Measurements from ENCODE around the gene MBNL1. TPM values are rescaled to one million over a fixed set of nuclear protein-coding genes. Genes with fewer than 3 reads are reported as not detected.
"Not testable (repeated sequence)": the region's sequence is repeated elsewhere in the genome, so short reads cannot be mapped to it uniquely, and the experiment has no call there.

MBNL1 gene
- total RNA-seq, 5 donors from 2014 or later (not counting 1 experiment from before 2014, with no cell fraction given): 408 to 705 (median 423) TPM

DNA sequence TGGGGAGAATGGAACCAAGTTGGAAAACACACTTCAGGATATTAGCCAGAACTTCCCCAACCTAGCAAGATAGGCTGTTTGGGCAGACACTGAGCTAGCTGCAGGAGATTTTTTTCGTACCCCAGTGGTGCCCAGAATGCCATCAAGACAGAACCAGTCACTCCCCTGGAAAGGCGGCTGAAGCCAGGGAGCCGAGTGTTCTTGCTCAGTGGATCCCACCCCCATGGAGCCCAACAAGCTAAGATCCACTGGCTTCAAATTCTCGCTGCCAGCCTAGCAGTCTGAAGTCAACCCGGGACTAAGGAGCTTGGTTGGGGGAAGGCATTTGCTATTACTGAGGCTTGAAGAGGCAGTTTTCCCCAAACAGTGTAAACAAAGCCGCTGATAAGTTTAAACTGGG, 152.4 kb downstream of the MBNL1 start:
- H3K27ac Mint-ChIP-seq: peak overlapping the region; percentile 88 to 92
- no peaks in the 10 kb centered on the region for H3K27me3 Mint-ChIP-seq
- WGBS (ENCODE audit: insufficient coverage): 100% methylated on average over 3 of the region's 6 CpGs
- peaks cover 92% of the 10 kb centered on the region for H3K36me3 Mint-ChIP-seq
- Histone ChIP-seq H3K27me3 (replicated peaks in 1 of 2; ENCODE audit: control insufficient read depth in 2 of 2, extremely low read depth in 1 of 2, insufficient read depth in 2 of 2, low read length in 1 of 2) (no peaks in the 10 kb centered on the region), H3K36me3 (ENCODE audit: control insufficient read depth in 2 of 2, extremely low read depth in 1 of 2, insufficient read depth in 1 of 2, low read length in 1 of 2) (peaks cover 7 to 50% of the 10 kb centered on the region in 2 donors), H3K4me3 (ENCODE audit: control insufficient read depth in 1 of 2, extremely low read depth in 1 of 2, low read length in 1 of 2) (no peak overlapping the region), H3K27ac (ENCODE audit: low read length) (peak overlapping the region; percentile 2), H3K9me3 (no peaks in the 10 kb centered on the region), H3K4me1 (ENCODE audit: control insufficient read depth in 1 of 2, extremely low read depth in 1 of 2, insufficient read depth in 2 of 2, low read length in 2 of 2) (peaks cover 0 to 22% of the 10 kb centered on the region in 2 experiments)
- POLR2A ChIA-PET: no interaction called here
- peak overlapping the region in 2 of 3 donors; percentile 13 to 52 for H3K4me3 Mint-ChIP-seq
- H3K4me1 Mint-ChIP-seq: peaks cover 68 to 88% (median 84%) of the 10 kb centered on the region in 3 donors
- ATAC-seq (replicated peaks in 1 of 4): no peak
- DNase-seq: no peak
- H3K9me3 Mint-ChIP-seq: peaks cover 3 to 26% (median 10%) of the 10 kb centered on the region in 3 donors
- CTCF ChIA-PET: no interaction called here

DNA sequence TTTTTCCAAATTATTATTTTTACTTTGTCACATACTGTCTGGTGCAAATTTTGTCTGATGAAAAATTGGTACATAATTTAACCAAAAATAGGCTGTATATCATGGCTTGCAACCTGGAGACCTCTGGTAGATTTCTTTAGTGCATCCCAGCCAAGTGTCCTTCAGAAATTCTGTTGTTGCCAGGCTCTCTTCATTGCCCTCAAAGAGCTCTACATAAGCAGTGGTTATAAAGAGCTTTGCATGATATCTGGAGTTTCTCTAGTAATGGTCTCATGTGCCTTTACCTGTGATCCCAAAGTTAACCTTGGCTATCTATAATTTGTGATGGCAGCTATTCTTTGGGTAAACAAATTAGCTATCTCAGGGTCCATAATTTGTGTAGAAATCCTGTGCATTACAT, 157.7 kb downstream of the MBNL1 start:
- Mint-ChIP-seq H3K27ac (peak overlapping the region; percentile 87 to 94), H3K36me3 (peaks cover 77% of the 10 kb centered on the region), H3K4me3 (no peak overlapping the region), H3K4me1 (peaks cover 79 to 83% (median 80%) of the 10 kb centered on the region in 3 donors), H3K9me3 (peaks cover 0 to 21% (median 6%) of the 10 kb centered on the region in 3 donors), H3K27me3 (no peaks in the 10 kb centered on the region)
- CTCF ChIA-PET: interaction anchor here (0.6 to 1.1 kb wide), 3 partner anchors 11 to 243 kb away, joined by 3 to 6 read pairs (median 3); no protein-coding TSS in a partner anchor
- POLR2A ChIA-PET: interaction anchor here (0.6 to 1.0 kb wide), 3 partner anchors 17 to 102 kb away, joined by 3 read pairs; no protein-coding TSS in a partner anchor
- H3K9me3 ChIP-seq: no peaks in the 10 kb centered on the region
- H3K36me3 ChIP-seq (ENCODE audit: control insufficient read depth in 2 of 2, extremely low read depth in 1 of 2, insufficient read depth in 1 of 2, low read length in 1 of 2): peaks cover 0 to 33% of the 10 kb centered on the region in 2 donors
- no peak for DNase-seq
- ATAC-seq (replicated peaks in 1 of 4): peak in 1 of 4 experiments; percentile 9
- peaks cover 0 to 8% of the 10 kb centered on the region in 2 experiments for H3K4me1 ChIP-seq (ENCODE audit: control insufficient read depth in 1 of 2, extremely low read depth in 1 of 2, insufficient read depth in 2 of 2, low read length in 2 of 2)
- no peak overlapping the region for H3K4me3 ChIP-seq (ENCODE audit: control insufficient read depth in 1 of 2, extremely low read depth in 1 of 2, low read length in 1 of 2)
- H3K27me3 ChIP-seq (replicated peaks in 1 of 2; ENCODE audit: control insufficient read depth in 2 of 2, extremely low read depth in 1 of 2, insufficient read depth in 2 of 2, low read length in 1 of 2): no peaks in the 10 kb centered on the region
- H3K27ac ChIP-seq (ENCODE audit: low read length): peak overlapping the region; percentile 46

DNA sequence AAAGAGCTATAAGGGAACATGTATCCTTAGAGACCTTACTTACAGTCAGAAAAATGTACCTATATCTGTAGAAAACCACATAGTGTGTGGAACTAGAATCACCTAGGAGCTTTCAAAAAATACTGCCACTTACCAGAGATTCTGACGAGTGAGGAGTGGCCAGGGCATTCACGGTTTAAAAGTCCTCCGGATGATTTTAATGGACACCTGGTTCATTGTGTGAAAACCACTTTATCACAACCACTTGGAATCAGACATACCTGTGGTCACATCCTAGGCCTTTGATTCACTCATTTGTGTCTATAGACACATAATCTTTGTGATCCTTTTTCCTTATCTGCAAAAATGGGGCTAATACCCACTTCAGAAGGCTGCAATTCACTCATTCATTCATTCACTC, 159.8 kb downstream of the MBNL1 start:
- peaks cover 0 to 10% (median 0%) of the 10 kb centered on the region in 3 donors for H3K9me3 Mint-ChIP-seq
- H3K27me3 Mint-ChIP-seq: no peaks in the 10 kb centered on the region
- ATAC-seq (replicated peaks in 1 of 4) (peak in 1 of 4 experiments; percentile 26), DNase-seq (no peak)
- H3K4me3 Mint-ChIP-seq: no peak overlapping the region
- peaks cover 57 to 63% (median 60%) of the 10 kb centered on the region in 3 donors for H3K4me1 Mint-ChIP-seq
- H3K36me3 Mint-ChIP-seq: peaks cover 73% of the 10 kb centered on the region
- ChIA-PET CTCF (no interaction called here), POLR2A (interaction anchor here (0.7 to 1.5 kb wide), 2 partner anchors 13 to 19 kb away, joined by 4 read pairs; no protein-coding TSS in a partner anchor)
- peaks cover 0 to 47% of the 10 kb centered on the region in 2 donors for H3K36me3 ChIP-seq (ENCODE audit: control insufficient read depth in 2 of 2, extremely low read depth in 1 of 2, insufficient read depth in 1 of 2, low read length in 1 of 2)
- no peaks in the 10 kb centered on the region for H3K27me3 ChIP-seq (replicated peaks in 1 of 2; ENCODE audit: control insufficient read depth in 2 of 2, extremely low read depth in 1 of 2, insufficient read depth in 2 of 2, low read length in 1 of 2)
- no peak overlapping the region for H3K4me3 ChIP-seq (ENCODE audit: control insufficient read depth in 1 of 2, extremely low read depth in 1 of 2, low read length in 1 of 2)
- peaks cover 0 to 8% of the 10 kb centered on the region in 2 experiments for H3K4me1 ChIP-seq (ENCODE audit: control insufficient read depth in 1 of 2, extremely low read depth in 1 of 2, insufficient read depth in 2 of 2, low read length in 2 of 2)
- H3K9me3 ChIP-seq: no peaks in the 10 kb centered on the region
- peak overlapping the region; percentile 47 for H3K27ac ChIP-seq (ENCODE audit: low read length)
- WGBS (ENCODE audit: insufficient coverage): 87% methylated on average over 3 of the region's 3 CpGs
- peak overlapping the region; percentile 78 to 85 for H3K27ac Mint-ChIP-seq

DNA sequence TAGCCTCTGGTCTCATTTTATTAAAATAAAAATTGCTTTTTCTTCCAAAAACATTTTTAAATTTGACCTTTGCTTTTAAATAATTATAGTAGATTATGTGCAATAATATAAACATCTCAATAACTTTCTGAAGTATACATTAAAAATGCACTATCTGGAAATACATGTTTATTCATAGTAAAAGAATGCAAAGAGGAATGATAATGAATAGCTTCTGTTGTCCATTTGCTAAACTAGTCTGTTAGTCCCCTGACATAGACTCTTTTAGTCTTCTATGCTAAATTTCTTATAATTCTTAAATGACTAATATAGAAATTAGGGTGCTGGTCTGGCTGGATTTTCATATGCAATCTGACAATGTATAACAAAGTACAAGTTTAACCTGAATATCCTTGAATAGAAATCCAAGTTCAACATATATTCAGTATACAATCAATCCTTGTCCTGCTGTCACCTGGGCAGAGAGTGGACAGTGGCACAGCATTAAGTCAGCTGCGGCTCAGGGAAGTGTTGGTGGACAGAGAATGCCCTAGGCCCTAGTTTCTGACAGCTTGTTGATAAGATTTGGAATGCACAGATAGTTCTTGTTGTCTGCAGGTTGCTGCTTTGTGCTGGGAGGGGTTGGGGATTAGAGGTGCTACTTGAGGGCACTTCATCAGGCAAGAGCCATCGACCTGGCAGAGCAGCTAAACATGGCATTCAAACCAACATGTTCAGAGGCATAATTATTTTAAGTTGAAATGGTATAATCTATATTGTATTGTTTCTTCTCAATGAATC, 161.7 kb downstream of the MBNL1 start:
- H3K4me3 Mint-ChIP-seq: no peak overlapping the region
- POLR2A ChIA-PET: no interaction called here
- H3K4me3 ChIP-seq (ENCODE audit: control insufficient read depth in 1 of 2, extremely low read depth in 1 of 2, low read length in 1 of 2): no peak overlapping the region
- CTCF ChIA-PET: interaction anchor here (0.6 to 1.3 kb wide), 3 partner anchors 18 to 246 kb away, joined by 3 read pairs; no protein-coding TSS in a partner anchor
- peaks cover 0 to 5% of the 10 kb centered on the region in 2 experiments for H3K4me1 ChIP-seq (ENCODE audit: control insufficient read depth in 1 of 2, extremely low read depth in 1 of 2, insufficient read depth in 2 of 2, low read length in 2 of 2)
- H3K27ac ChIP-seq (ENCODE audit: low read length): peak overlapping the region; percentile 34
- H3K27me3 ChIP-seq (replicated peaks in 1 of 2; ENCODE audit: control insufficient read depth in 2 of 2, extremely low read depth in 1 of 2, insufficient read depth in 2 of 2, low read length in 1 of 2): no peaks in the 10 kb centered on the region
- 100% methylated on average over 1 of the region's 2 CpGs for WGBS (ENCODE audit: insufficient coverage)
- H3K9me3 ChIP-seq: peaks cover 3% of the 10 kb centered on the region
- peaks cover 50 to 59% (median 57%) of the 10 kb centered on the region in 3 donors for H3K4me1 Mint-ChIP-seq
- H3K36me3 Mint-ChIP-seq: peaks cover 69% of the 10 kb centered on the region
- no peak for ATAC-seq (replicated peaks in 1 of 4)
- no peak for DNase-seq
- H3K36me3 ChIP-seq (ENCODE audit: control insufficient read depth in 2 of 2, extremely low read depth in 1 of 2, insufficient read depth in 1 of 2, low read length in 1 of 2): peaks cover 0 to 61% of the 10 kb centered on the region in 2 donors
- peaks cover 0 to 12% (median 0%) of the 10 kb centered on the region in 3 donors for H3K9me3 Mint-ChIP-seq
- H3K27me3 Mint-ChIP-seq: no peaks in the 10 kb centered on the region
- H3K27ac Mint-ChIP-seq: peak overlapping the region; percentile 66 to 85

DNA sequence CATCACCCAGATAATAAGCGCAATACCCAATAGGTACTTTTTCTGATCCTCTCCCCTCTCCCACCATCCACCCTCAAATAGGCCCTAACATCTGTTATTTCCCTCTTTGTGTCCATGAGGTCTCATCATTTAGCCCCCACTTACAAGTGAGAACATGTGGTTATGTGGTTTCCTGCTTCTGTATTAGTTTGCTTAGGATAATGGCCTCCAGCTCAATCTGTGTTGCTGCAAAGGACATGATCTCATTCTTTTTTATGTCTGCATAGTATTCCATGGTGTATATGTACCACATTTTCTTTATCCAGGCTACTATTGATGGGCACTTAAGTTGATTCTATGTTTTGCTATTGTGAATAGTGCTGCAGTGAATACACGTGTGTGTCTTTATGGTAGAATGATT, 165.4 kb downstream of the MBNL1 start:
- H3K36me3 Mint-ChIP-seq: peaks cover 68% of the 10 kb centered on the region
- peaks cover 60 to 63% (median 62%) of the 10 kb centered on the region in 3 donors for H3K4me1 Mint-ChIP-seq
- Histone ChIP-seq H3K4me1 (ENCODE audit: control insufficient read depth in 1 of 2, extremely low read depth in 1 of 2, insufficient read depth in 2 of 2, low read length in 2 of 2) (peaks cover 0 to 15% of the 10 kb centered on the region in 2 experiments), H3K36me3 (ENCODE audit: control insufficient read depth in 2 of 2, extremely low read depth in 1 of 2, insufficient read depth in 1 of 2, low read length in 1 of 2) (peaks cover 0 to 60% of the 10 kb centered on the region in 2 donors), H3K27ac (ENCODE audit: low read length) (no peak overlapping the region), H3K27me3 (replicated peaks in 1 of 2; ENCODE audit: control insufficient read depth in 2 of 2, extremely low read depth in 1 of 2, insufficient read depth in 2 of 2, low read length in 1 of 2) (no peaks in the 10 kb centered on the region), H3K9me3 (peaks cover 3% of the 10 kb centered on the region), H3K4me3 (ENCODE audit: control insufficient read depth in 1 of 2, extremely low read depth in 1 of 2, low read length in 1 of 2) (no peak overlapping the region)
- POLR2A ChIA-PET: interaction anchor here in 1 of 2 donors (0.7 kb wide), 1 partner anchor 95 kb away, joined by 3 read pairs; no protein-coding TSS in a partner anchor
- peak overlapping the region in 2 of 3 donors; percentile 29 to 44 for H3K4me3 Mint-ChIP-seq
- H3K27ac Mint-ChIP-seq: peak overlapping the region in 1 of 2 donors; percentile 48
- CTCF ChIA-PET: no interaction called here
- no CpG with 5 or more reads among the region's 2 CpGs for WGBS (ENCODE audit: insufficient coverage)
- H3K27me3 Mint-ChIP-seq: no peaks in the 10 kb centered on the region
- H3K9me3 Mint-ChIP-seq: peaks cover 0 to 12% (median 0%) of the 10 kb centered on the region in 3 donors
- DNase-seq (no peak), ATAC-seq (replicated peaks in 1 of 4) (peak in 1 of 4 experiments; percentile 26)

DNA sequence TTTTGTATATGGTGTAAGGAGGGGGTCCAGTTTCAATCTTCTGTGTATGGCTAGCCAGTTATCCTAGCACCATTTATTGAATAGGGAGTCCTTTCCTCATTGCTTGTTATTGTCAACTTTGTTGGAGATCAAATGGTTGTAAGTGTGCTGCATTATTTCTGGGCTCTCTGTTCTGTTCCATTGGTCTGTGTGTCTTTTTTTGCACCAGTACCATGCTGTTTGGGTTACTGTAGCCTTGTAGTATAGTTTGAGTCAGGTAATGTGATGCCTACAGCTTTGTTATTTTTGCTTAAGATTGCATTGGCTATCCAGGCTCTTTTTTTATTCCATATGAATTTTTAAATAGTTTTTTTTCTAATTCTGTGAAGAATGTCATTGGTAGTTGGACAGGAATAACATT, 166.5 kb downstream of the MBNL1 start:
- H3K27ac ChIP-seq (ENCODE audit: low read length); DNase-seq; H3K4me3 ChIP-seq (ENCODE audit: control insufficient read depth in 1 of 2, extremely low read depth in 1 of 2, low read length in 1 of 2); H3K27me3 ChIP-seq (replicated peaks in 1 of 2; ENCODE audit: control insufficient read depth in 2 of 2, extremely low read depth in 1 of 2, insufficient read depth in 2 of 2, low read length in 1 of 2); H3K27me3 Mint-ChIP-seq; ATAC-seq (replicated peaks in 1 of 4); H3K9me3 ChIP-seq: not testable (repeated sequence)
- H3K36me3 ChIP-seq (ENCODE audit: control insufficient read depth in 2 of 2, extremely low read depth in 1 of 2, insufficient read depth in 1 of 2, low read length in 1 of 2): peaks cover 0 to 57% of the 10 kb centered on the region in 2 donors
- POLR2A ChIA-PET: interaction anchor here (0.6 to 0.7 kb wide), 3 partner anchors 20 to 256 kb away, joined by 3 to 4 read pairs (median 3); no protein-coding TSS in a partner anchor
- Mint-ChIP-seq H3K4me3 (peak overlapping the region in 2 of 3 donors; percentile 1 to 29), H3K4me1 (peaks cover 63 to 68% (median 64%) of the 10 kb centered on the region in 3 donors), H3K36me3 (peaks cover 69% of the 10 kb centered on the region), H3K9me3 (peaks cover 0 to 12% (median 0%) of the 10 kb centered on the region in 3 donors), H3K27ac (peak overlapping the region; percentile 16 to 69)
- CTCF ChIA-PET: interaction anchor here in 1 of 2 donors (0.9 kb wide), 1 partner anchor 16 kb away, joined by 3 read pairs; no protein-coding TSS in a partner anchor
- H3K4me1 ChIP-seq (ENCODE audit: control insufficient read depth in 1 of 2, extremely low read depth in 1 of 2, insufficient read depth in 2 of 2, low read length in 2 of 2): peaks cover 0 to 15% of the 10 kb centered on the region in 2 experiments
